NCI-H2227 (cell line): ENCODE data around the gene TRAPPC3.
"Not testable (repeated sequence)": the region's sequence is repeated elsewhere in the genome, so short reads cannot be mapped to it uniquely, and the experiment has no call there.

Source experiments
- DNase-seq: peaks from one replicate; lab custom pipeline; 2025; ENCODE audit not compliant: unreplicated experiment; lab: John Stamatoyannopoulos, UW

TRAPPC3 gene

DNA sequence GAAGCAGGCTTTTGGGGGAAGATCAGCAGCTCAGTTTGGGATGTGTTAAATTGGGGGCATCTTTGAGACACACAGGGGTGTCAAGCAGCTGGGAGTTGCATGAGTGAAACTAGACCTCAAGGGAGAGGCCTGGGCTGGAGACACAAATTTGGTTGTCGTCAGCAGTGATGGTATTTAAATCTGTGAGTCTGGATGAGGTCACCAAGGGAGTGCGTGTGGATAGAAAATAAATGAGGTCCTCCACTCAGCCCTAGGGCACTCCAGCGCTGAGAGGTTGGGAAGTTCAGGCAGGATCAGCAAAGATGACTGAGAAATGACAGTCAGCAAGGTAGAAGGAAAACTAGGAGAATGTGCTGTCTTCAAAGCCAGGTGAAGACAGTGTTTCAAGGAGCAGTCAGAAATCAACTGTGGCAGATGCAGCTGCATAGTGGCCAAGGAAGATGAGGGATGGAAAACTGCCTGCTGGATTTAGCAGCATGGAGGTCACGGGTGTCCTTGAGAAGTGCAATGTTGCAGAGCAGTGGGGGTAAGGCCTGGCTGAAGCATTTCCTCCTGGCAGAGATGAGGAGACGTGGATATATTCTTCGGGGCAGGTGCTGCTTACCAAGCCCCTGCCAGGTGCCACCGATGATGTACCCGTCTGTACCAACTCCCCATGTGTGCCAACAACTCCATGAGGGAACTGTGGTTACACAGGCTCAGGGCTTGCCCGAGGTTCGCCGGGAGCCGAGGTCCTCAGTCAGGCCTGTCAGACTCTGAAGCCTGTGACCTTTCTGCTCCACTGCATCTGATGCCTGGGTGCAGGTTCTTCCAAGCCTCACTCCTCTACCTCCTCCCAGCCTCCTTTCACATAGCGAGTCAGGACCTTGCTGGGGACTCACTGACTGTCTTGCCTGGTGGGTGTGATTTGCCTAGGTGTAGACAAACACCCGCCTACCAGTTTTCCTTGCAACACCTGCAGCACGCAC is 17.9 kb upstream of the TRAPPC3 start:
- DNase-seq, result no peak

DNA sequence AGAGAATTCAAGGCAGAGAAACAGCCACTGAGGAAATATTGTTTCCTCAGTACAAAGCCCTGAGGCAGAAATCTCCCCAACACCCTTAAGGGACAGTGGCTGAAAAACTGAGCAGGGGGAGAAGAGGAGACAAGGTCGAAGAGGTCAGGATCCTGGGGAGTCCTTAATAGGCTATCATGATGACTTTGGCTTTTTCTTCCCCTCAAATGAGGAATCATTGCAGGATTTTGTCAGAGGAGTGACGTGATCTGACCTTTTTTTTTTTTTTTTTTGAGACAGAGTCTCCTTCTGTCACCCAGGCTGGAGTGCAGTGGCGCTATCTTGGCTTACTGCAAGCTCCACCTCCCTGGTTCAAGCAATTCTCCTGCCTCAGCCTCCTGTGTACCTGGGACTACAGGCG is 16.9 kb upstream of the TRAPPC3 start:
- no peak for DNase-seq

DNA sequence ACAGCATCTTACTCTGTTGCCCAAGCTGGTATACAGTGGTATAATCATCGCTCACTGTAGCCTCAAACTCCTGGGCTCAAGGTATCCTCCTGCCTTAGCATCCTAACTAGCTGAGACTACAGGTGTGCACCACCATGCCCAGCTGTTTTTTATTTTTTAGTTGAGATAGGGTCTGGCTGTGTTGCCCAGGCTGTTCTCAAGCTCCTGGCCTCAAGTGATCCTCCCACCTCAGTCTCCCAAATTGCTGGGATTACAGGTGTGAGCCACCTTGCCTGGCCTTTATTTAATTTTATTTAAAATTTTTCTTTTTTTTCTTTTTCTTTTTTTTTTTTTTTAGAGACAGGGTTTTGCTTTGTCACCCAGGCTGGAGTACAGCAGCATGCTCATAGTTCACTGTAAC is 15.9 kb upstream of the TRAPPC3 start:
- DNase-seq, result no peak

DNA sequence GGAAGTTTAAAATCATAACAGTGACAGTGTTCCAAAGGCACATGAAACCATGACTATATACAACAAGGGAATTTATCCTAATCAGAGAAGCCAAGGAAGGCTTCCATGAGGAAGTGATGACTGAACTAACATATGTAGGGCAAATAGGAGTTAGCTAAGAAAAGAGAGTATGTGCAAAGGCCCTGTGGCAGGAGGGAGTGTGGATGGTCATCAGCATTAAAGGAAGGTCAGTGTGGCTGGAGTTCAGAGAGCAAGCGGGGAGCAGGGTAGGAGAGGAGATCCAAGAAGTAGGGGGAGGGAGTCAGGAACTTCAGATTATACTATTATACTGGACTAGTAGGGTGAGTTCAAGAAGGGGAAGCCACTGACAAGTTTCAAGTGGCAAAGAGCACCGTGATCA is 15.1 kb upstream of the TRAPPC3 start:
- DNase-seq, result no peak

DNA sequence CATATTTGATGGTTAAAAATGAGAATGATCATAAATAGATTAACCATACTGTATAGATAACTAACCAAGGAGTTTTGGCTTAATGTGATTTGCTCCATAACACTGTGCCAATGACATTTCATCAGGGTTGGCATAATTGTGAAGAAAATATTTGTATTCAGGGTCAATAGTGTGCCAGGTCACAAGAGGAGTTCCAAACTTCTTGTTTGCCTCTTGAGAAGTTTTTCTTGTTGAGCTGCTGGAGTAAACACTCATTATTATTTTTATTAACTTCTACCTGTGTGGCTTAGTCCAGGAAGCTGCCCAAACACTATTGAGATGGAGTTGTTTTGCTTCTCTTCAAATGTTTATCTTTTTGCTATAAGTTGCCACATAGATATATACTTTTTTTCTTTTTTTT is 14.1 kb upstream of the TRAPPC3 start:
- DNase-seq, result no peak

DNA sequence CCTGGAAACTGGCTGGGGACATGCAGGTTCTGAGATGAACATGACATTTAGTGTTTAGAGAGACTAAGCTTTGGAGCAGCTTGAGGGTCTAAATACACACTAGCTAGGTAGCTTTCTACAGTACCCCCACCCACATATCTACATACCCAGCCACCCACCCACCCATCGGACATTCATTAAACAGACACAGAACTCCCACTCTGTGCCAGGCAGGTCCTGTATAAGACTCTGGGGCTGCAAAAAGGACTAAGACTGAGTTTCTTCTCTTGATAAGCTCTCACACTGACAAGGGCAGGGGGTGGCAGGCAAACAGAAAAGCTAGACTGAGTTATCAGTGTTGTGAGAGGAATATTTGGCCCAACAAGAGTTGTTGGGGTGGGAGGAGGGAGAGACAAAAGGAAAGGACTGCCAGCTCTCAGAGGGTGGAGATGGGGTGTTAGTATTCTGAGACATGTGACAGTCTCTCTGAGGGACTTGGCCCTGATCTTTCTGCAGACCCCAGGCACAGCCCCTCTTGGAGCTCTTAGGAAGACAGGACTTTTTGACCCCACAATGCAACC is 13.5 kb upstream of the TRAPPC3 start:
- DNase-seq, result no peak

DNA sequence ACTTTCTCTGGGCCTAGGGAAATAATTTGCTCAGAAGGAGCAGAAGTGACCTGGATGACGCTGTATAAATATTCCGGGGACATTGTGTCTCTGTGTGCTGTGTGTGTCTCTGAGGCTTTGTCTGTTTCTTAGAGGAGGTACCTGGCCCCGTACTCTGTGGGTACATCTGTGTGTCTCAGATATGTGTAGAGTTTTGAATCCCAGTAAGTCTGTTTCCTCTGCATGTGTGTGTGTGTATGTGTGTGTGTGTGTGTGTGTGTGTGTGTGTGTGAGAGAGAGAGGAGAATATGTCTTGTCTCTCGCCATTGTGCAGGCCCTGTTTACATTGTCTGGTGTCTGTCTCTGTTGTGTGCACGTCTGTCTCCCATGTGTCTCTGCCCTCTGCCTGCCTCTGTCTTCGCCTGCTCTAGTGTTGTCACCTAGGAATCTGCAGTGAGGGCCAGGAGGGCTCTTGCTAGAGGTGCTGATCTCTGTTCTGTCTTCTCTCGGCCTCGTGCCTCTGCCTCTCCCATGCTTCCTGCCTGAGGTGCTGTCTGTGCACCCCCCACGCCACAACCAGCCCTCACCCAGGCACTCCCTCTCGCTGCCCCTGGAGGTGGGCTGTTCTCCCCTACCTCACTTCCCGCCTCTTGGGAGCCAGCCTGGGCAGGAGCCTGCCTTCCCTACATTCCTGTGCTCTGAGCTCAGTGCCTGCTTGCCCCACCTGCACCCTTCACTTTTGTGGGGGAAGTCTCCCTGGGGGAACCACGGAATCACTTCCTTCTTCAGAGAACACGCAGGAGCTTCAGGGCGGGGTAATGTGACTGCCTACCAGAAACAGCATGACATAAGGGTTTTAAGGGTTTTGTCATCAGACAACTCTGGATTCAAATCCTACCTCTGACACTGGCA is 12.6 kb upstream of the TRAPPC3 start:
- no peak for DNase-seq

DNA sequence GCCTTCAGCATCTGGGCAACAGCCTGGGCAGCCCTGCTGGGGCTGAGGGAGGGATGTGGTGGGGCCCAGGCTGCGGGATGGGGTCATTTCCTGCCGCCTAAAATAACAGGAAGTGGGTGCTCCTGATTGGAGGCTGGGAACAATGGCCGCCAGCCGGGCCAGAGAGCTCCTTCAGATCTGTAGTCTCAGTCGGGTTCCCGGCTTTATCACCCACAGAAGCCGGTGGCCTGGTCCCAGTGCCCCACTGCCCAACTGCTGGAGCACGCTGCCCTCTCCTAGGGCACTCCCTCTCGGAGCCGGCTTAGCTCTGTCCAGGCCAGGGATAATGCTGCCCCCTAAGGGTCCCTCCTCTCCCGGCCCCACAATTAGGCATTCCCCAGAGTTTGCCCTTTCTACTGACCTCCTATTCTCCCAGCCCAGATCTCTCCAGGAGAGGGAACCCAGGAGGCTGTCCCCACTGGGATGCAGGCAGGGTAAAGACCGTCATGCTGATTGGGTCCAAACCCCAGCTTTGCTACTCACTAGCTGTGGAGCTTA is 11.7 kb upstream of the TRAPPC3 start:
- peak; percentile 37 for DNase-seq

DNA sequence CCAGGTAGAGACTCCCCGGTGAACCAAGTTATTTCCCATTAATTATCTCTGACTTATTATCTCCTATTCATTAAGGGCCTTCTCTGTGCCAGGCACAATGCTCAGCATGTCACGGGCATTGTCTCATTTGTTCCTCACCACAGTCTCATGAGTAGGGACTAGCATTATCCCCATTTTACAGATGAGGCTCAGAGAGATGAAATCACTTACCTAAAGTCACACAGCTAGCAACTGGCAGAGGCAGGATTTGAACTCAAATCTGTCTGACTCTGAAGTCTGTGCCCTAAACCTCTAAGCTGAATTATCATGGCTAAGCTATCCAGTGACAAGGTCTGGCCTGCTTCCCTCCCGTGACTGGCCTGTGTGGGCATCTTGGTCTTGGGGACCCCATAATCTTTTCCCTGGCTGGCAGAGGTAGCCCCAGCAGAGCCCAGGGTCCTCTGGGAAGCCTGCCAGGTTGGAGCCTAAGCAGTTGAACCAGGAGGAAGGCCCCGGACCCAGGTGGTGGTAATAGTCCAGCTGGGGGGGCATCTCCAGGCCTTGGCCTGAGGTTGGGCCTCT is 11.2 kb upstream of the TRAPPC3 start:
- no peak for DNase-seq

DNA sequence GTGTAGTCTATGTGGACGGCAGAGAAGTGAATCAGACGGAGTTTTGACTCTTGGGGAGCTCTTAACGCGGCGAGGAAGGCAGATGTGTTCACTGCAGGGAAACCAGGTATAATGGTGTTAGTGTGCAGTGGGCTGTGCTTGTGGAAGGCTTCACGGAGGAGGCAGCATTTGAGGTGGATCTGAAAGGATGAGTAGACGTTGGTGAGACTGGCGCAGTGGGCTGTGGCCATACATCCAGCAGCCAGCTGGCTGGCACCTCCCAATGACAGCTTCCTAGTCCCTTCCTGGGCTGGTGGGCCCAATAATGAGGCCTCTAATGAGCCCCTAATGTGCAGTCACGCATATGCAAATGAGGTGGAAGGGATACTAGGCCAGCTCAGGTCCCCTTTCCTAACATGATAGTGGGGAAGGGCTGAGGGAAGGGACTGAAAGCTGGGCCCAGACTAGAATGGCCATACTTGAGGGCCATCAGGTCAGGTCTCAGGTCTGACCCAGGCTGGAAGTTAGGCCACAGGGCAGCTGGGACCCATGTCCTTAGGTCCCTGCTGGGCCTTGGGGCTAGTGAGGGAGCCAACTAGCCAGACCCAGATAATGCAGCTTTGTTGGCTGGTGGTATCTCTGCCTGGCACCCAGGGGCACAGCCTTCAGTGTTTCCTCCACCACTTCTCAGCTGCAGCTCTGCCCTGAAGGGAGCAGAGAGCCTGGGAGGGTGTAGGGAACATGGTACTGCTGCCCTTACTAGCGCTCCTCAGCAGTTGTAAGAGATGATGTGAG is 10.5 kb upstream of the TRAPPC3 start:
- no peak for DNase-seq

DNA sequence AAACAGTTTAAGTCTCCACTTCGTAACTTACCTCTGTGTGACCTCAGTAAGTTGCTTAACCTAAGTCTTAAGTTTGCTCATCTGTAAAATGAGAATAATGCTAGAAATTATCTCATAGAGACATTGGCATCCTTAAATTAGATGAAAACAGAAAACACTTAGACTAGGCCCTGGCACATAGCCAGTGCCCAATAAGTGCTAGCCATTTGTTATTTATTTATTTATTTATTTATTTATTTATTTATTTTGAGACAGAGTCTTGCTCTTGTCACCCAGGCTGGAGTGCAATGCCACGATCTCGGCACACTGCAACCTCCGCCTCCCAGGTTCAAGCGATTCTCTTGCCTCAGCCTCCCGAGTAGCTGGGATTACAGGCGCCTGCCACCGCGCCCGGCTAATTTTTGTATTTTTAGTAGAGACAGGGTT is 9.6 kb upstream of the TRAPPC3 start:
- not testable (repeated sequence) for DNase-seq

DNA sequence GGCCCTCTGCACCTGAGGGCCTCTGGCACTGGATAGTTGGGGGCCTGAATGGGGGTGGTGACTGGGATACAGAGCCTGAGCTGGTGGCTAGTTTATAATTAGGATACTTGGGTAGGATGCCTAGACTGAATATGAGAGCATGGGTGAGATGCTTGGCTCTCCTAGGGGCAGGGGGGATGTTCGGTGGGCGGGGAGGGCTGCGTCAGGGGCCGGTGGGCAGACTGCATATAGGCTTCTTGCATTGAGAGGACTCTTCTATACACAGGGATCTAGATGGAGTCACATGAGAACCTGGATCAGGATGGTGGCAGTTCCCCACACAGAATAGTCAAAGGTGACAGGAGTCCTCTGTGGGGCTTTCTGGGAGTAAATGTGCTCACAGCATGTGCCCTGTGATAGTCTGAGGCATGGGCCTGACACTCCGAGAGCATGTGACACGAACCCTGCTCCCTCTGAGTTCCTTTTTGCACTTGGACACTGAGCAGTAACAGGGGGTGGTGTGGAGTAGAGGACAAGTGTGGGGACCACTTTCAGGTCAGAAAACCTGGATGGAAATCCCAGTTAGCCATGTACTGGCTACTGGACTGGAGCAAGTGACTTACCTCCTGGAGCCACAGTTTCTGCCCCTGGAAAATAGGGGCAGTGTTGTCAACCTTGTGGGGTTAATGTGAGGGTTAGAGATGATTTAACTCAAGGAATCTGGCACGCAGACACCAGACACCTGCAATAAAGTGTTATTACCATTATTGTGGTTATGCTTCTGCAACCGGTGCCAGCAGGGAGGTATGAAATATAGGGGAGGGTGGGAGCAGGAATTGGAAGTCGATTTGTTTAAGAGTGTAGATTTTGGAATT is 8.9 kb upstream of the TRAPPC3 start:
- DNase-seq, result no peak

DNA sequence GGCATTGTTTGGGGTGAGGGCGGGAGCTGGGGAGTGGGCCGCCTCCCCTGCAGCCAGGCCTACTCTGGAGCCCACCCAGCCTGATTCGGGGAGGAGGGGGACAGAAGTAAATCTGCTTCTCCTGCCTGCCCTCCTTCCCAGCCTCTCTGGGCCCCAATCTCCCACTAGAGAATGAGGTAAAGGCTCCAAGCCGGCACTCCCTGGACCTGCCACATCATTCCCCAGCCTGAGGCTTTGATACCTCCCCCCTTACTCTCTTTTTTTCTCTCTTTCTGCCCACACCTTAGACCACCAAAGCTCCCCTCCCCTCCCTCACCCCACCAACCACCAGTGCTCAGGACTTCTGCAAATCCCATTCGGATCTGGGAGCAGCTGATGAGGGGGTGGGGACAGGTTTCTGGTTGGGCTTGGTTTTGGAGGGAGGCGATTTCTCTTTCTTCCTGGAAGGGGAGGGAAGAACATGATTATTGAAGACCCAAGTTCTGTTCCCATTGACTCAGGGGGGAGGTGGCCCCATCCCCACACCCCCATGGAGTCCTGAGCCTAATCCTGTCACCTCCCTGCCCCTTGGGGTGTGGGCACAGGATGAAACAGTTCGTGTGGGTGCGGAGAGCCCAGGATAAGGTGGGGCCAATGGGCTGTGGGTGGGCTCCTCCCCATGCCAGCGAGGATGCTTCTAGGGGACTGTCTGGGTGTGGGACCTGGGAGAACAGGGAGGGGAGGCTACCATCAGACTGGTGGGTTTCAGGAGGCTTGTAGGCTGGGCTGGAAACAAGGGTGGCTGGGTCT is 8.0 kb upstream of the TRAPPC3 start:
- peak; percentile 61 for DNase-seq

DNA sequence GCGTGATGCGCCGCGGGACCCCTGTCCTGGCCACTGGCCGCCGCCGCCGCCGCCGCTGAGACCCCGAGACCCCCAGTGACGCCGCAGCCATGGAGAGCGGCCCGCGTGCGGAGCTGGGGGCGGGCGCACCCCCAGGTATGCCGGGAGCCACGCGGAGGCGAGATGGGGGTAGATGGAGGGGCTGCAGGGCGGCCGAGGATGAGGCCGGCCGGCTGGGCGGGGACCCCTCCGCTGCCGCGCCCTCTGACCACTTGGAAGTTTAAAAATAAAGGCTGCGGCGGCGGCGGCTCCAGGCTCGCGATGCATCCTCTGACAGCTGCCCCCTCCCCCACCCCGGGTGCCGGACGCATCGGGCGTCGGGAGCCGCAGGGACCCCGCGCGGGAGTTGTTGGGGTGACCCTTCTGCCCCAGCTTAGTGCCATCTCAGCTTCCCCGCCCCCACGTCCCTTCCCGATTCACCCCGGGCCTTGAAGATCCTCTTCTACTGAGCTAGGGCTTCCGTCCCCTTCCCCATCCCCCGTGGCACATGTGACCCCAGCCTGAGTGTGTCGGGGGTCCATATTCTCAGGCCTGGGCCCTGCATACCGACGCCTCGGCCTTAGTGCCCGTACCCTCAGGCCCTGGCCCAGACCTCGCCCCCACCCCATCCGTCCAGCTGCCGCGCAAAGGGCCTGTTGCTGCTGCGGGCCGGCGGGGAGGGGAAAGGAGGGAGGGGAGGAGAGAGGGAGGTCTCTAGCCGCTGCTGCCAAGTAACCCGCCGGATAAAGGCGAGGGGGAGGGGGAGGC is 7.2 kb upstream of the TRAPPC3 start:
- peak; percentile 70 for DNase-seq

DNA sequence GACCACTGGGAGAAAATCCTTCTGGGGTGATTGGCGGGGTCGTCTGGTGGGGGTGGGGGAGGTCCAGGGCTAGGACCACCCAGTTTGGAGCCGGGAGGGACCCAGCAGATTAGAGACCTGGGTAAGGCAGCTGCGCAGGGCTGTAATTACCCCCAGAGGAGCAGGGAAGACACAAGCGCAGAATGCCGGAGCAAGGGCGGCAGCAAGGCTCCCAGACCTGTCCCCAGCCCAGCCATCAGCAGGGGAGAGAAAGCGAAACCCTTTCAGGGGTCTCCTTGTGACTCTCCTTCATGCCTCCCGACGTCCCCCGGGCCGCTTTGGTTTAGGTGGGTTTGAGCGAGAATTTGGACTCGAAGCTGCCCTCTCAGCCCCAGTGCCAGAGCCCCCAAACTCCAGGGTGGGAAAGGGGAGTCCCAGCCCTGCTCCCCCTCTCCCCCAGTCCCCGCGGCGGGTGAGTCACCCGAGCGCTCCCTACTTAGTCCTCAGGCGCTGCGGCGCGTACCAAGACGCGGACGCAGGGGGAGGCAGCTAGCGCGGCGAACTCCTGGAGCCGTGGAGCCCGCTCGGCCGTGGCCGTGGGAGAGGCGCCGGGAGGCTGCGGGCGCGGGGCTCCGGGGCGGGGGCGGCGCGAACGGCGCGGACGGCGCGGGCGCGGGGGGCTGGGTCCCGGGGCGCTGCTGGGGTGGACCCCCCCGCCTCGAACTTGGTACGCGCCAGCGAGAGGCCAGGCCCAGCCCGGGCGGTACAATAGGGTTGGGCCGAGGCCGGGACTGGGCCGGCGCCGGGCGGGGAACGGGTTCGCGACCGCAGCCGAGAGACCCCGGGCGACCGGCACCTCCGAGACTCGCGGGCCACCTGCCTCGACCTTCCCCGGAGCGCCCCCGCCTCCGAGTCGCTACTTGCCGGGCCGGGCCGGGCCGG is 6.4 kb upstream of the TRAPPC3 start, which contains the start of gene MAP7D1:
MAP7D1 (plus strand) TSS at position 753 of the 921 bp plus-strand sequence. CDS start 258 bp downstream, outside the sequence.
- DNase-seq, result peak; percentile 90

DNA sequence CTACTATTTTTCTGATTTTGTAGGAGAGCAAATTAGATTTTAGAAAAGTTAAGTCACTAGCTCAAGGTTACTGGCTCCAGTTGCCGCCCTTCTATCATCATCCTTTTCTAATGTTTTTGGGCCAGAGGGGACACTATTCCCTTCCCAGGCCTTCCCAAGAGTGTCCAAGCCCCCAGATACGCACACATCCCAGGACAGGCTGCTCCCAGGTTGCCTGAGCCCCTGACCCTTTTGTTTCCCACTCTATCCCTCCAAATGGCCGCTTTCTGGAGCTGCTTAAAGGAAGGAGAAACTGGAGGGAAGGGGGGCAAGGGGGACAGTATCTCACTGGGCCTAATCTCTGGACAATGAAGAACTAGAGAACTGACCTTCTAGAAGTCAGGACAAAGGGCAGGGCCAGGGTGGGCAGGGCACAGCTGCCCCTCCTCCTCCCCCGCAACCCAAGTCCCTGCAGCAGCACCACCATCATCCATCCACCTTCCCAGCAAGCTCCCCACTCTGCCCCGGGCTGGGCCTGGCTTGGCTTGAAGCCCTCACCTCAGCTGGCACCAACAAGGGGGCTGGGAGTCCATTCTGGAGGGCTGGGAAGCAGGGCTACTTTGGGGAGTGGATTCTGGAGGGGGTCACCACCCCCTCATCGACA is 5.6 kb upstream of the TRAPPC3 start:
- DNase-seq, result peak; percentile 56
